ENCODE measurements around the gene PHF2.

GRCh38 chr9:93654351-93654961 lies 78.1 kb downstream of the PHF2 start:
- TF ChIP-seq ELF4 (IDR thresholded peaks at IDR 0.05): no peak
- TF ChIP-seq BHLHE40 (IDR thresholded peaks at IDR 0.05; ENCODE audit: borderline replicate concordance): no peak
- no peak for TF ChIP-seq CTBP1 (IDR thresholded peaks at IDR 0.05; ENCODE audit: borderline replicate concordance)
- no peak for TF ChIP-seq LEF1 (IDR thresholded peaks at IDR 0.05; ENCODE audit: borderline replicate concordance)
- TF ChIP-seq SUZ12 (IDR thresholded peaks at IDR 0.05): no peak

Data from HEK293T (cell line).